ENCODE data around the gene SAV1.
"Not testable (repeated sequence)": the region's sequence is repeated elsewhere in the genome, so short reads cannot be mapped to it uniquely, and the experiment has no call there.

SAV1 gene

DNA sequence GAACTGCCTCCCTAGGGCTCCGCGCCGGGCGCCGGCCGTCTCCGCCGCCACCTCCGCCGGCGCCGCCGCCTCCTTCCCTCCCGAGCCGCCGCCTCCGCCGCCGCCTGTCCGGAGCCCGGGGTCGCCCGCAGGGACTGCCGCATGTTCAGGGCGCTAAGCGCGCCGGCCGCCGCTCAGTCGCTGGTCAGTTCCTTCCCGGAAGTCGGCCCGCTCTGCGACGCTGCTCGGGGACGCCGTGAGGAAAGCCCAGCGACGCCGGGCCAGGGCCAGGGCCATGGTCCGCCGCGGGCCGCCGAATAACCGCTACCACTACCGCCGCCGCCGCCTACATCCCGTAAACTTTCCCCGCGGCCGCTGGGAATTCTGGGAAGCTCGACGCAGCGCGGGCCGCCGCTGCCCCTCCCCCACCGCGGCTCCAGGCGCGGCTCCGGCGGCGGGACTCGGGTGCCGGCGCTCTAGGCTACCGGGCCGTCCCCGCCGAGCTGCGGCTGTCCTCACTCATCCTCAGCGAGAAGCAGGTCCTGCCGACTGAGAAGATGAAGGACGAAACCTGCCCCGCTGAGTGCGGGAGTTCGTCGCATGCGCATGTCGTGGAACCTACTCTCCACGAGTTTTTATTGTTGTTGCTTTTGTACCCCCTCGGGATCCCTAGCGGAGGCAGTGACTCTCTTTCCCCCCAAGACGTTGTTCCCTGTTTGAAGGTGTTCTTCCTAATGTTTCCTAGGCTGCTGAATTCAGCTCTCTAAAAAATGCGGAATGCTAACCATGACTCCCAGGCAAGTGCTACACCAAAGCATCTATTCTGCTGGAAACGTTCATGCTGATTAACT is at the start of gene SAV1:
Gene SAV1, minus strand, starts transcription at position 311 of the 830 bp plus-strand sequence. CDS start 339 bp downstream, outside the sequence.
- peak; percentile 7 to 8 for DNase-seq (ENCODE audit: low read depth in 2 of 2, low spot score in 1 of 2)

DNA sequence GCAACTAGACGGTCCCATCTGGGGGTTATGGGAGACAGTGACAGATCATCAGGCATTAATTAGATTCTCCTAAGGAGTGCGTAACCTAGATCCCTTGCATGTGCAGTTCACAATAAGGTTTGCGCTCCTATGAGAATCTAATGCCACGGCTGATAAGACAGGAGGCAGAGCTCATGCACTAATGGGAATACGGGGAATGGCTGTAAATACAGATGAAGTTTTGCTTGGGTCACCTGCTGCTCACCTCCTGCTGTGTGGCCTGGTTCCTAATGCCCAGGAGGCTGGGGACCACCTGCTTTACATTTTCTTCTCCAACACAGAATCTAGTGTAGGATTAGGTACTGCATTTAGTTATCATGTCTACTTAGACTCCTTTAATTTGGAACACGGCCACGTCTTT is 49.7 kb upstream of the SAV1 start:
- no peak for DNase-seq (ENCODE audit: low read depth in 2 of 2, low spot score in 1 of 2)

DNA sequence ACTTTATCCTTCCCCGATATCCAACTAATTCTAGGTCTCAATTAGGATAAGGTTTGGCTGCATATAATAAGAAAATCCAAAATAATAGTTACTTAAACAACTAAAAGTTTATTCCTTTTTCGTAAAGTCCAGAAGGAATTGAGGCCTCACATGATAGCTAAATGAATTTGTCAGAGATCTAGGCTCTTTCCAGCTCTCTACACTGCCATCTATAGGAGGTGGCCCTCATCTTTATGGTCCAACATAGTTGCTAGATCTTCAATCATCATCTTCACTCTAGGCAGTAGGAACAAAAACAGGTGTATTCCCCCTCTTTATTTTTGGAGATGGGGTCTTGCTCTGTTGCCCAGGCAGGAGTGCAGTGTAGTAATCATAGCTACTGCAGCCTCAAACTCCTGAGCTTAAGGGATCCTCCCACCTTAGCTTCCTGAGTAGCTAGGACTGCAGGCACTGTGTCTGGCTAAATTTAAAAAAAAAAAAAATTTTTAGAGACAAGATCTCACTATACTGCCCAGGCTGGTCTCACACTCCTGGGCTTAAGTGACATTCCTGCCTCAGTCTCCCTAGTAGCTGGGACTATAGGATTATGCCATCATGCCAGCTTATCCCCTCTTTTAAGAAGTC is 46.5 kb upstream of the SAV1 start:
- no peak for DNase-seq (ENCODE audit: low read depth in 2 of 2, low spot score in 1 of 2)

DNA sequence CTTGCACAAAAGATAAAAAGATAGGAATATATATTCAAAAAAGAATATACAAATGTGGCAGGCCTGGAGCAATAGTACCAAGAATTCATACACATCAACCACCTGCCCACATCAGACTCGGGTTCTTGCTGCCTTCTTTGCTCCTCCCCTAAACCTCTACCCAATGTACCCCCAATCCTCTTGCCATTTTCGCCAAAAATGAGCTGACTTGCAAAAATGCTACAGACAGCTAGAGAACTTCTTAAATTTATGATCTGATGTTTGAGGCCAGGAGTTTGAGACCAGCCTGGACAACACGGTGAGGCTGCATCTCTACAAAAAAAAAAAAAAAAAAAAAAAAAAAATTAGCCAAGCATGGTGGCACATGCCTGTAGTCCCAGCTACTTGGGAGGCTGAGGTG is 42.9 kb upstream of the SAV1 start:
- no peak for DNase-seq (ENCODE audit: low read depth in 2 of 2, low spot score in 1 of 2)

DNA sequence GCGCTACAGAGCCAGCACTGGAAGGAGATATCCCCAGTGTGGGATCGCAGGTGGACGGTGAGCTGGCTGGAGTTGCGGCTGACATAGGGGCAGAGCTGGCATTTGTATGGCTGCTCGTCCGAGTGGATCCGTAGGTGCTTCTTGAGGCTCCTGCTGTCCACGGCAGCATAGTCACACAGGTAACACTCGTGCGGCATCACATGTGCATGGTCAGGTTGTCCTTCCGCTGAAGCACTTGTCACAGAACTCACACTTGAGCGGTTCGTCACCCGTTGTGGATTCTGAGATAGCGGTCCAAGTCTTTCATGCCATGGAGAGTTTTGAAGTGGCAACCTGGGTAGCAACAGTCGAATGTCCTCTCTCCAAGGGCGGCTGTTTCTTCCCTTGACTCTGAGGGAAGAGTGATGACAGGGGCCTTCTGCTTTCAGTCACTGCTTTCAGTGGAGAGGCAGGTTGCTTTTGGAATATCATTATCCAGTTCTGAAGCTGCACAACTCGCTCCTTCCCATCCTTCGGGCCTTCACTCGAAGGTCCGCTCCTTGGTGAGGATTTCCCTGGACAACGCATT is 37.0 kb upstream of the SAV1 start:
- DNase-seq (ENCODE audit: low read depth in 2 of 2, low spot score in 1 of 2): no peak

DNA sequence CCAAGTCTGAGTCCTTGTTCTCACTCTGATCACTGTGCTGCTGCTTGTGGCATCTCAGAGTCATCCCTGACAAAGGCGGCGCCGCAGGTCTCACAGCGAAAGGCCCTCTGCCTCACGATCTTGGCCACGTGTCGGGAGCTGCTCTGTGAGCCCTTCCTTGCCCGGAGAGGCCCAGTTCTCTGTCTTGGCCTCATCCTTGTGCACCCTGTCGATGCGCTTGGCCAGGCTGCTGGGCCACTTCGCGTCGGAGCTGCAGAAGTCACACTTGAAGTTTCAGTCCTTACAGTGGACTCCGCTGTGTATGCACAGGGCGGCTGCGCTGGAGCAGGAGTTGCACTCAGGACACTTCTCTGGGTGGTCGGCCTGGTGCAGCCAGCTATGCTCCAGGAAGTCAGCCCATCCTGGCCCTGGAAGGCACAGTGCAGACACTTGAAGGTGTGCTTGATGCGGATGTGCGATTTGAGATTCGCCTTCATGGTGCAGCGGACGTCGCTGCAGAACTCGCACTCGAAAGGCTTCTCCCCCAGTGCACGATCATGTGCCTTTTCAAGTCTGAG is 36.4 kb upstream of the SAV1 start:
- no peak for DNase-seq (ENCODE audit: low read depth in 2 of 2, low spot score in 1 of 2)

DNA sequence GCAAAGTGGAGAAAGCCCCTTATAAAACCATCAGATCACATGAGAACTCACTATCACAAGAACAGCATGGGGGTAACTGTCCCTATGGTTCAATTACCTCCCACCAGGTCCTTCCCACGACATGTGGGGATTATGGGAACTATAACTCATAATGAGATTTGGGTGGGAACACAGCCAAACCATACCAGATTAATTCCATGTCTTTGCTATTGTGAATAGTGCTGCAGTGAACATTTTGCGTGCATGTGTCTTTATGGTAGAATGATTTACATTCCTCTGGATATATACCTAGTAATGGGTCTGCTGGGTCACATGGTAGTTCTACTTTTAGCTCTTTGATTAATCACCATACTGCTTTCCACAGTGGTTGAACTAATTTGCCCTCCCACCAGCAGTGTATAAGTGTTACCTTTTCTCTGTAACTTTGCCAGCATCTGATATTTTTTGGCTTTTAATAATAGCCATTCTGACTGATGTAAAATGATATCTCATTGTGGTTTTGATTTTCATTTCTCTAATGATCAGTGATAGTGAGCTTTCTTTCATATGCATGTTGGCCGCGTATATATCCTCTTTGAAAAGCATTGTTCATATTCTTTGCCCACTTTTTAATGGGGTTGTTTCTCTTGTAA is 29.7 kb upstream of the SAV1 start:
- DNase-seq (ENCODE audit: low read depth in 2 of 2, low spot score in 1 of 2): no peak

DNA sequence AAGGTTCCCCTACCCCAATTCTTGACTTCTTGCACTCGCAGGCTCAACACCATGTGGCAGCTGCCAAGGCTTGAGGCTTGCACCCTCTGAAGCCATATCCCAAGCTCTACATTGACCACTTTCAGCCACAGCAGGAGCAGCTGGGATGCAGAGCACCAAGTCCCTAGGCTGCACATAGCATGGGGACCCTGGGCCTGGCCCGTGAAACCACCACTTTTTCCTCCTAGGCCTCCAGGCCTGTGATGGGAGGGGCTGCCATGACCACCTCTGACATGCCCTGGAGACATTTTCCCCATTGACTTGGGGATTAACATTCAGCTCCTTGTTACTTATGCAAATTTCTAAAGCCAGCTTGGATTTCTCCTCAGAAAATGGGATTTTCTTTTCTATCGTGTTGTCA is 26.2 kb upstream of the SAV1 start:
- DNase-seq (ENCODE audit: low read depth in 2 of 2, low spot score in 1 of 2): not testable (repeated sequence)

DNA sequence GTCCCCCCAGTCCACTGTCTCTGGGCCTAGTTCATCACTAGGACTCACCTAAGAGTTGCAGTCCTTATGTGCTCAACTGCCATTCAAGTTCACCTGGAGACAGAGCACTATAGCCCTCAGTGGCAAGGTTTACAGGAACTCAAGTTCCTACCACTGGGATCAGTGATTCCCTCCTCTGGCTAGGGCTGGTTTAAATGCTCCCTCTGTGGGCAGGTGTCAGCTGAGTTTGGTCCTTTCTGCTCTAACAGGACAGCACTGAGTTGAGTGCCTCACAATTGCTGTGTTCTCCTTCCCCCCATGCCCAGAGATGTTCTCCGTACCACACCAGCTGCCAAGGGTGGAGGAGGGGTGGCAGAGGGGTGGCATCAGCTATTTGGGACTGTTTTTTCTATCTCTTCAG is 20.8 kb upstream of the SAV1 start:
- no peak for DNase-seq (ENCODE audit: low read depth in 2 of 2, low spot score in 1 of 2)

DNA sequence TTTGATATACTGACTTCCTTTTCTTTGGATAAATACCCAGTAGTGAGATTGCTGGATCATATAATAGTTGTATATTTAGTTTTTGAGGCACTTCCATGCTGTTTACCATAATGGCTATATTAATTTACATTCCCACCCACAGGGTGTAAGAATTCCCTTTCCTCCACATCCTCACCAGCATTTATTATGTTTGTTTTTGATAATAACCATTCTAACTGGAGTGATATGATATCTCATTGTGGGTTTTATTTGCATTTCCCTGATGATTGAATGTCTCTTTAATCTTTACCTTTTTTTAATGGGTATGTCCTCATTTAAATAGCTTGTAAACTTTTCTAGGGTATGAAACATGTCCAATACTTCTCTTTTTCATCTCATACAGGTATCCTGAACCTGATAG is 11.6 kb upstream of the SAV1 start:
- no peak for DNase-seq (ENCODE audit: low read depth in 2 of 2, low spot score in 1 of 2)

DNA sequence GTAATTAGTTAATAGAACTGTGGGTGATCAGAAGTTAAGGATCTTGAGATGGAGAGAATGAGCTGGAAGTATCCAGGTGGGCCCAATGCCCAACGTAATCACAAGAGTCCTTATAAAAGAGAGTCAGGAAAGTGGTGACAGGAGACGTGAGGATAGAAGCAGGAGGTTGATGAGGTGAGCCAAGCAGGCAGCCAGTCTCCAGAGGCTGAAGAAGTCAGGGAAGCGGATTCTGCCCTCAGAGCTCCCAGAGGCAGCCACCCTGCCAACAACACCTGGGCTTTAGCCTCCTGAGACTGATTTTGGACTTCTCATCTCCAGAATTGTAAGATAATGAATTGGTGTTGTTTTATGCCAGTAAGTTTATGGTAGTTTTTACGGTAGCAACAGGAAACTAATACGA is 10.1 kb upstream of the SAV1 start:
- no peak for DNase-seq (ENCODE audit: low read depth in 2 of 2, low spot score in 1 of 2)

DNA sequence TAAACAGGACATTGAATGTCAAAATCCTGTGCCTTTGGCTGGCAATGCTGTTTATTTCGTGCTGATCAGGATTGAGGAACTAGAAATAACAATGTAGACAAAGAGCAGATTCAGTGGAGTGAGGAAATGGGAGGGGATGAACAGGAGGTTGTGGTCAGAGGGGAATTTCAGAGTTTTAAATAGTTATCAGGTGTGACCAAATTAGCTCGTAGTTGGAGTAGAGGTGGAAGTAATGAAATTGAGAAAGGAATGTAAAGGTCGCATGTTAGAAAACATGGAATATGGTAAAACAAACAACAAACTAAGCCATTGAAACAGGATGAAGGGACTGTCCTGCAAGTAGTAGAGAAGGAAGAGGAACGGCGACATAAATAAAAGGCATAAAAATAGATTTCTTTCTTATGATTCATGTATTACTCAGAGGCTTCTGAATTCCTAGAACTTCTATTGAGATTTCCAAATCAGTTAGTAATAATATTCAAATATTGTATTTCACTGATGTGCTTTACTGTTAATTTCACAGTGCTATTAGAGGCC is 9.5 kb upstream of the SAV1 start:
- no peak for DNase-seq (ENCODE audit: low read depth in 2 of 2, low spot score in 1 of 2)

DNA sequence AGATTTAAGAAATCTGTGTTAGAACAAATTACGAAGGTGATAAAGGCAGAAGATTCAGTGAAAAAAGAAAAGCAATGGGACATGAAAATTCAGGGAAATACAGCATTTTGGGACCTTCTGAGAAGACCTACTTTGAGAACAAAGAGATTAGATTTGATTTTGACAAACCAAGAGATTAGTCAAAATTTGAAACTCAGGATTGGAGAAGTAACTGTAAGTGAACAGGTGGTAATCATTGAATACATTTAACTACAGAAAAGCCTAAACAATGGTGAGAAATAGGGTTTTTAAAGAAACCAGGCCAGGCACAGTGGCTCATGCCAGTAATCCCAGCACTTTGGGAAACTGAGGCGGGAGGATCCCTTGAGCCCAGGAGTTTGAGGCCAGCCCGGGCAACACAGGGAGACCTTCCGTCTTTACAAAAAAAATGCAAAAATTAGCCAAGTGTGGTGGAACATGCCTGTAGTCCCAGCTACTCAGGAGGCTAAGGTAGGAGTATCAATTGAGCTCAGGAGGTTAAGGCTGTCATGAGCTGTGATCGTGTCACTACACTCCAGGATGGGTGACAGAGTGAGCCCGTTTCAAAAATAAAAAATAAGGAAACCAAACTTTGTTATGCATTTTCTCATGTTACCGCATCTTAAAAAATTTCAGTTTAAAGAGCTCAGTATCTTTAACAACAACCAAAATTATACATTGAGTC is 8.9 kb upstream of the SAV1 start:
- DNase-seq (ENCODE audit: low read depth in 2 of 2, low spot score in 1 of 2): no peak

DNA sequence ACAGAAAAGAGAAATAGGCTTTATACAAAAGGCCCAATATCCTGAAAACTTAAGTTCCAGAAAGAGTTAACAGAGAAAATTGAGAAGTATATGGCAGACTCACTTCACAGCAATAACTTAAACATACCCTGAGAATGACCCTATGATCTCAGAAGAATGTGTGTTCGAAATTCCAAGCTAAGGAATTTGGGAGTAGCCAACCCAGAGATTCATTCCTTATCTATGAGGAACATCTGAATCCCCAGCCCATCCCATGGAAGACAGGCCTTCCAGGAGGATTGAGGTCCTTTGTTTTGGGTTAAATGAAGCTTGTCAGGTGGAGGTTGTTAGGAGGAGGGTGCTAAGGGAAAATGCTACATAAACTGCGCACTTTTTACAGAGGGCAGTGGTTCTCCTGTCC is 7.5 kb upstream of the SAV1 start:
- no peak for DNase-seq (ENCODE audit: low read depth in 2 of 2, low spot score in 1 of 2)

DNA sequence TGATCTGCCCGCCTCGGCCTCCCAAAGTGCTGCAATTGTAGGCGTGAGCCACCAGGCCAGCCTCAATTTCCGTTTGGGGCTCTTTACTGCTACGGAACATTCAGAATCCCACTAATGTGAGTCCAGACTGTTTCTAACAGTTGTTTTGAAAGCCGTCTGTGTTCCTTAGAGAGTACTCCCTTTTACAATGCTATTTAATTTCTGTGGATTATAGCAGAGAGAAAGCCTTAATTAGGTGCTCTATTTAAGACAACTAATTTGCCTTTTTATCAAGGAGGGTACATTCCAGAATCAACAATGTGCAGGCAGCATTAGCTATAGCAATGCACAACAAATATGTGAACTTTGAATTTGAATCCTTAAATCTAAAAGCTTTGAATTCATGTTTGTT is 2.8 kb upstream of the SAV1 start:
- DNase-seq (ENCODE audit: low read depth in 2 of 2, low spot score in 1 of 2): no peak

DNA sequence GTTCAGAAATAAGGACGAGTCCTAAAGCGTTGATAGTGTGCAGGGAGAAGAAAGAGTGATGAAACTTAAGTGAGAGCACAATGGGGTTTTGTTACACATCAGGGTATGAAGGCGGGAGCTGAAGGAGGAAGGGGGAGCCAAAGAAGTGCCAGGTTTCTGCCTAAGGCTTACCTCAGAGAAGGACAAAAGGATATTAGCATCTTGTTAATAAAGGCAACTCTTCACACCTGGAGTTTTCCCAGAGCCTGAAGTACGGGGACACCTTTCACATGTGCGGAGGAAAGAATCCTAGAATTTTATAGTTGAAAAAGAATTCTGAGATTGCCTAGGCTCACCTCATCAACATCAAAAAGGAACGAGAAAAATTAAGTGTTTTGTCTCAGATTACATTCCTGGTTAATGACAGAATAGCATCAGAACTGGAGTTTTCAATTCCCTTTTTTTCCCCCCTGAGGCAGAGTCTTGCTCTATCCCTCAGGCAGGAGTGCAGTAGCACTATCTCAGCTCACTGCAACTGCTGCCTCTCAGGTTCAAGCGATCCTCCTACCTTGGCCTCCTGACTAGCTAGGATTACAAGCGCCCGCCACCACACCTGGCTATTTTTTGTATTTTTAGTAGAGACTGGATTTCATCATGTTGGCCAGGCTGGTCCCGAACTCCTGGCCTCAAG is 2.2 kb upstream of the SAV1 start:
- no peak for DNase-seq (ENCODE audit: low read depth in 2 of 2, low spot score in 1 of 2)

DNA sequence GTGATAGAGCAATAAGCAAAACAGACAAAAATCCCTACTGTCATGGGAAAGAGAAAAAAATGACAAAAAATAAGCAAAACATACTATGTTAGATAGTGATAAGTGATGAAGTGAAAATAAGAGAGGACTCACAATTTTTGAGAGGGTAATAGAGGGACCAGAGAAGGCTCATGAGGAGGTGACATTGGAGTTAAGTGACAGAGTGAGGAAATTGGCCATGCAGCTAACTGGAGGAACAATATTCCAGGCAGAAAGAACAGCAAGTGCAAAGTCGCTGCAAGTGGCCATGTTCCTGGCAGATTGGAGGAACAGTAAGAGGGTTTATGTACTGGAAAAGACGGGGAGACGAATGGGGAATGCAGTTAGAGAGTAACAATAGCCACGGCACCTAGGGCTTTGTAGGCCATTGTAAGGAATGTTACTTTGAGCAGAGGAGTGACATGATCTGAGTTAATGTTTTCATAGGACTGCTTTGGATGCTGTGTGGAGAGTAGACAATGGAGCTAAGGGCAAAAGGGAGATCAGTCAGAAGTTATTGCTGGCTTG is 1.4 kb upstream of the SAV1 start:
- no peak for DNase-seq (ENCODE audit: low read depth in 2 of 2, low spot score in 1 of 2)

DNA sequence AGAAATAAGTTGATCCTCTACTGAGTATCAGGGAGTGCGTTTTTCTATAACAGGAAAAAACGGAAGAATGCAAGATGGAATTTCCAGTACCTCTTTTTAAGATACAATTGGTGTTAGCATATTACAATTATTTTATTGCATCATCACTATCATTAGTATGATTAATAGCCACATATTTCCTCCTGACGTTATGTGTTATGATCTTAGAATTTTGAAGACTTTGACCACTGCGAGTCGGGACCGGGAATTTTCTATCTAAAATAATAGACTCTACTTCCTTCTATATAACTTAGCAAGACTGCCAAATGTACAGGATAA is 679 bp upstream of the SAV1 start:
- no peak for DNase-seq (ENCODE audit: low read depth in 2 of 2, low spot score in 1 of 2)

DNA sequence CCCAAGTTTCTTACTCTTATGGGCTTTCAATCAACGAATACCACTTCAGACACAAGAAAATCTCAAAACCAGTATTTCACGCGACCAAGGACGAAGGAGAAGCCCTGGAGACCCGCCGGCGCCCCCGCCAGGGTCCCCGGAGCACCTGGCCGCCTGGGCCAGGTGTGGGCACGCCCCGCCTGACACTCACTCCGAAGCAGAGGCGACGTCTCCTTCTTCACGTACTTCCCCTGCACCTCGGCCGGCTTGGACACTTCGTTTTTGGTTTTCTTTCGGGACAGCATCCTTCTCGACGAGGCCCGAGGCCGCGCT is 466 bp downstream of the SAV1 start:
- DNase-seq (ENCODE audit: low read depth in 2 of 2, low spot score in 1 of 2): peak in 1 of 2 donors; percentile 2

All from stimulated activated CD8-positive, alpha-beta memory T cell treated with anti-CD3 and anti-CD28 coated beads, Interleukin-4, amount 100 ng/mL, for 4 hours (primary cell).